Ishikawa (cell line): ENCODE data around the gene TMCC1.

Source experiments
- CEBPB ChIP-seq: IDR thresholded peaks from 2 replicates; pipeline ENCODE4 v1.6.1; 2012
- CREB1 ChIP-seq: IDR thresholded peaks from 2 replicates; pipeline ENCODE4 v1.6.1; 2012; ENCODE audit warnings: low read depth
- EGR1 ChIP-seq: IDR thresholded peaks from 2 replicates; pipeline ENCODE4 v1.6.1; 2012
- EP300 ChIP-seq: IDR thresholded peaks from 2 replicates; pipeline ENCODE4 v1.6.1; 2012; ENCODE audit warnings: borderline replicate concordance
- FOXM1 ChIP-seq: IDR thresholded peaks from 2 replicates; pipeline ENCODE4 v1.6.1; 2012; ENCODE audit warnings: low read depth, borderline replicate concordance
- MAX ChIP-seq: IDR thresholded peaks from 2 replicates; pipeline ENCODE4 v1.6.1; 2012
- NFIC ChIP-seq: IDR thresholded peaks from 2 replicates; pipeline ENCODE4 v1.6.1; 2012
- RAD21 ChIP-seq: IDR thresholded peaks from 2 replicates; pipeline ENCODE4 v1.6.1; 2012; ENCODE audit warnings: low read depth
- TAF1 ChIP-seq: IDR thresholded peaks from 2 replicates; pipeline ENCODE4 v1.6.1; 2012; ENCODE audit warnings: low read depth, mild to moderate bottlenecking
- TEAD4 ChIP-seq: IDR thresholded peaks from 2 replicates; pipeline ENCODE4 v1.6.1; 2012
- YY1 ChIP-seq: IDR thresholded peaks from 2 replicates; pipeline ENCODE4 v1.6.1; 2012; ENCODE audit warnings: low read depth
- ZBTB7A ChIP-seq: IDR thresholded peaks from 2 replicates; pipeline ENCODE4 v1.6.1; 2012; ENCODE audit warnings: low read depth
- TF ChIP-seq, protein P1 (sequence below): IDR thresholded peaks from 2 replicates; pipeline ENCODE4 v1.6.1; 2012; ENCODE audit warnings: low read depth, mild to moderate bottlenecking

GRCh38 chr3:129614927-129615363, 278.6 kb downstream of the TMCC1 start:
- no peak for TF ChIP-seq NFIC
- no peak for TF ChIP-seq TEAD4
- TF ChIP-seq EP300, result no peak
- TF ChIP-seq CREB1, result no peak
- TF ChIP-seq YY1, result no peak
- no peak for TF ChIP-seq EGR1
- TF ChIP-seq RAD21, result no peak
- no peak for TF ChIP-seq TAF1
- no peak for TF ChIP-seq MAX
- TF ChIP-seq ZBTB7A, result no peak
- TF ChIP-seq CEBPB, result no peak
- TF ChIP-seq, protein P1, sequence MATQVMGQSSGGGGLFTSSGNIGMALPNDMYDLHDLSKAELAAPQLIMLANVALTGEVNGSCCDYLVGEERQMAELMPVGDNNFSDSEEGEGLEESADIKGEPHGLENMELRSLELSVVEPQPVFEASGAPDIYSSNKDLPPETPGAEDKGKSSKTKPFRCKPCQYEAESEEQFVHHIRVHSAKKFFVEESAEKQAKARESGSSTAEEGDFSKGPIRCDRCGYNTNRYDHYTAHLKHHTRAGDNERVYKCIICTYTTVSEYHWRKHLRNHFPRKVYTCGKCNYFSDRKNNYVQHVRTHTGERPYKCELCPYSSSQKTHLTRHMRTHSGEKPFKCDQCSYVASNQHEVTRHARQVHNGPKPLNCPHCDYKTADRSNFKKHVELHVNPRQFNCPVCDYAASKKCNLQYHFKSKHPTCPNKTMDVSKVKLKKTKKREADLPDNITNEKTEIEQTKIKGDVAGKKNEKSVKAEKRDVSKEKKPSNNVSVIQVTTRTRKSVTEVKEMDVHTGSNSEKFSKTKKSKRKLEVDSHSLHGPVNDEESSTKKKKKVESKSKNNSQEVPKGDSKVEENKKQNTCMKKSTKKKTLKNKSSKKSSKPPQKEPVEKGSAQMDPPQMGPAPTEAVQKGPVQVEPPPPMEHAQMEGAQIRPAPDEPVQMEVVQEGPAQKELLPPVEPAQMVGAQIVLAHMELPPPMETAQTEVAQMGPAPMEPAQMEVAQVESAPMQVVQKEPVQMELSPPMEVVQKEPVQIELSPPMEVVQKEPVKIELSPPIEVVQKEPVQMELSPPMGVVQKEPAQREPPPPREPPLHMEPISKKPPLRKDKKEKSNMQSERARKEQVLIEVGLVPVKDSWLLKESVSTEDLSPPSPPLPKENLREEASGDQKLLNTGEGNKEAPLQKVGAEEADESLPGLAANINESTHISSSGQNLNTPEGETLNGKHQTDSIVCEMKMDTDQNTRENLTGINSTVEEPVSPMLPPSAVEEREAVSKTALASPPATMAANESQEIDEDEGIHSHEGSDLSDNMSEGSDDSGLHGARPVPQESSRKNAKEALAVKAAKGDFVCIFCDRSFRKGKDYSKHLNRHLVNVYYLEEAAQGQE, result no peak
- TF ChIP-seq FOXM1, result no peak
